ENCODE data around the gene PPARA. TPM values are rescaled to one million over a fixed set of nuclear protein-coding genes. Genes with fewer than 3 reads are reported as not detected.

The PPARA gene
- total RNA-seq, 1 donor from 2014 or later, result 8.4 TPM

GRCh38 chr22:46286941-46287872 lies 136.9 kb downstream of the PPARA start:
- Histone ChIP-seq H2AFZ (ENCODE audit: low read depth, low read length) (no peak overlapping the region), H3K27ac (ENCODE audit: low read depth, low read length) (no peak overlapping the region), H3K36me3 (ENCODE audit: insufficient read depth, low read length) (peaks cover 11% of the 10 kb centered on the region), H3K9me3 (ENCODE audit: insufficient read depth, low read depth, low read length) (no peaks in the 10 kb centered on the region), H3K4me3 (ENCODE audit: insufficient read depth, low read depth, low read length) (no peak overlapping the region), H3K4me1 (ENCODE audit: insufficient read depth, low read length) (no peaks in the 10 kb centered on the region), H3K4me2 (ENCODE audit: low read length) (no peak overlapping the region), H3K9ac (ENCODE audit: low read length) (no peak overlapping the region), H4K20me1 (ENCODE audit: insufficient read depth, low read length) (no peaks in the 10 kb centered on the region), H3K27me3 (ENCODE audit: insufficient read depth, low read length) (no peaks in the 10 kb centered on the region), H3K79me2 (ENCODE audit: insufficient read depth, low read length) (no peaks in the 10 kb centered on the region)
- no peak overlapping the region for H3K27ac Mint-ChIP-seq (ENCODE audit: unreplicated experiment)
- no peaks in the 10 kb centered on the region for H3K27me3 Mint-ChIP-seq (ENCODE audit: low read depth, unreplicated experiment)
- H3K4me3 Mint-ChIP-seq (ENCODE audit: unreplicated experiment), result no peak overlapping the region
- DNase-seq (ENCODE audit: low read depth) (no peak), FAIRE-seq (no peak)
- H3K36me3 Mint-ChIP-seq (ENCODE audit: low read depth, unreplicated experiment), result peaks cover 20% of the 10 kb centered on the region
- H3K4me1 Mint-ChIP-seq (ENCODE audit: low read depth, unreplicated experiment), result peaks cover 4% of the 10 kb centered on the region
- no peak for TF ChIP-seq CTCF (IDR thresholded peaks at IDR 0.05; ENCODE audit: insufficient read depth, low read depth, low read length)
- TF ChIP-seq EZH2 (IDR thresholded peaks at IDR 0.05; ENCODE audit: insufficient read depth, low read length), result no peak
- no peaks in the 10 kb centered on the region for H3K9me3 Mint-ChIP-seq (ENCODE audit: unreplicated experiment)

DNA sequence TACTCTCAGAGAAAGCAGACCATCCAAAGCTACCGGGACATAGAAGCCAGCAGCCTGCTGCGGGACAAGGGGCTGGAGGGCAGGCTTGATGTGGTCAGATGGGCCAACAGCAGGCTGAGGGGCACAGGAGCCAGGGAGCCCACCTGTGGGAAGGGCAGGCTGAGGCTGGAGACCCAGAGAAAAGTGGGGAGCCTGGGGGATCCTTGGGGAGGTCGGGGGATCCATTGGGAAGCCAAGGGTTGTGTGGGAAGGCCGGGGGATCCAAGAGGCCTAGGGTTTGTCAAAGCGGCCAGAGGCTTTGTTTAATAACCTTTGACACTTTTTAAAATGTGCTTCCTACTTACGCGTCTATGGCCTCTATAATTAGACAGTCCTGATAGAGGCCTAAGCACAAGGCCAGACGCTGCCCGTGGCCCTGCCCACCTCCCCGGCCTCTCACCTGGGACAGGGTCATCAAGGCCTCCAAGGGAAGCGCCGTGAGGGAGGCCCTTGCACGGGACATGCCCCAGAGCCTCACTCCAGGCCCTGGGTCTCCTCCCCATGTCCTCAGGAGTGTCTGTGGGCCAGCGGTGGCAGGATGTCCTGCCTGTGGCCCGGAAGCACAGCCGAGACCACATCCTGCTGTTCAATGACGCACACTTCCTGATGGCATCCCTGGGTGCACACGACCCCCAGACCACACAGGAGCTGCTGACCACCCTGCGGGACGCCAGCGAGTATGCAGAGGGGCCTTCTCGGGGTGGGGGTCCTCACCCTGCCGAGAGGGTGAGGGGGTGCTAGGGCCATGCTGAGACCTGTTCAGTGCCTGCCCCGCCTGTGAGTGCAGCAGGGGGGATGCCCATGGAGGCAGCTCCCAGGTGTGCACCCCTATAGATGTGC lies 137.8 kb downstream of the PPARA start:
- no peak for TF ChIP-seq EZH2 (IDR thresholded peaks at IDR 0.05; ENCODE audit: insufficient read depth, low read length)
- TF ChIP-seq CTCF (IDR thresholded peaks at IDR 0.05; ENCODE audit: insufficient read depth, low read depth, low read length), result no peak
- no peak overlapping the region for H3K9ac ChIP-seq (ENCODE audit: low read length)
- H3K9me3 ChIP-seq (ENCODE audit: insufficient read depth, low read depth, low read length), result no peaks in the 10 kb centered on the region
- DNase-seq (ENCODE audit: low read depth) (no peak), FAIRE-seq (no peak)
- peaks cover 4% of the 10 kb centered on the region for H3K4me1 Mint-ChIP-seq (ENCODE audit: low read depth, unreplicated experiment)
- H3K4me3 Mint-ChIP-seq (ENCODE audit: unreplicated experiment), result no peak overlapping the region
- H3K27ac ChIP-seq (ENCODE audit: low read depth, low read length), result no peak overlapping the region
- no peaks in the 10 kb centered on the region for H3K27me3 ChIP-seq (ENCODE audit: insufficient read depth, low read length)
- H3K36me3 Mint-ChIP-seq (ENCODE audit: low read depth, unreplicated experiment), result peaks cover 19% of the 10 kb centered on the region
- H3K36me3 ChIP-seq (ENCODE audit: insufficient read depth, low read length), result peaks cover 11% of the 10 kb centered on the region
- peaks cover under 1% of the 10 kb centered on the region for H3K4me1 ChIP-seq (ENCODE audit: insufficient read depth, low read length)
- no peak overlapping the region for H3K27ac Mint-ChIP-seq (ENCODE audit: unreplicated experiment)
- no peak overlapping the region for H3K4me2 ChIP-seq (ENCODE audit: low read length)
- H2AFZ ChIP-seq (ENCODE audit: low read depth, low read length), result no peak overlapping the region
- no peaks in the 10 kb centered on the region for H3K27me3 Mint-ChIP-seq (ENCODE audit: low read depth, unreplicated experiment)
- no peaks in the 10 kb centered on the region for H3K9me3 Mint-ChIP-seq (ENCODE audit: unreplicated experiment)
- no peak overlapping the region for H3K4me3 ChIP-seq (ENCODE audit: insufficient read depth, low read depth, low read length)
- no peaks in the 10 kb centered on the region for H4K20me1 ChIP-seq (ENCODE audit: insufficient read depth, low read length)
- no peaks in the 10 kb centered on the region for H3K79me2 ChIP-seq (ENCODE audit: insufficient read depth, low read length)

Data from astrocyte (in vitro differentiated cells and primary cell).